Karpas-422 (cell line): ENCODE measurements around the gene PTPRK. TPM values are rescaled to one million over a fixed set of nuclear protein-coding genes. Genes with fewer than 3 reads are reported as not detected.

Experiments used
- DNase-seq: peaks from one replicate; pipeline ENCODE4 v3.0.0-alpha.2; 2015
- H2AFZ ChIP-seq: fragments of 200-600 bp; sonication (generic); 2 replicates; pipeline ENCODE4 v1.6.1; 2014; ENCODE audit warnings: antibody characterized with exemption, low read length, mixed read lengths
- H3K27ac ChIP-seq: fragments of 200-600 bp; sonication (generic); 2 replicates; pipeline ENCODE4 v1.5.1; 2014; ENCODE audit warnings: mild to moderate bottlenecking, low read length, moderate library complexity
- H3K27me3 ChIP-seq: fragments of 200-600 bp; sonication (generic); 2 replicates; pipeline ENCODE4 v1.6.1; 2014; ENCODE audit warnings: low read length, mixed read lengths
- H3K36me3 ChIP-seq: fragments of 200-600 bp; sonication (generic); 2 replicates; pipeline ENCODE4 v1.6.1; 2014; ENCODE audit warnings: low read length, mixed read lengths; ENCODE audit not compliant: insufficient read depth
- H3K4me1 ChIP-seq: fragments of 200-600 bp; sonication (generic); 2 replicates; pipeline ENCODE4 v1.6.1; 2014; ENCODE audit warnings: mild to moderate bottlenecking, low read length, mixed read lengths
- H3K4me2 ChIP-seq: fragments of 200-600 bp; sonication (generic); 2 replicates; pipeline ENCODE4 v1.6.1; 2014; ENCODE audit warnings: low read length, low read depth, mild to moderate bottlenecking; ENCODE audit not compliant: poor library complexity, severe bottlenecking
- H3K4me3 ChIP-seq: fragments of 200-600 bp; sonication (generic); 2 replicates; pipeline ENCODE4 v1.5.1; 2014; ENCODE audit warnings: mild to moderate bottlenecking, antibody characterized with exemption, low read length, mixed read lengths
- H3K79me2 ChIP-seq: fragments of 200-600 bp; sonication (generic); 2 replicates; pipeline ENCODE4 v1.6.1; 2014; ENCODE audit warnings: mild to moderate bottlenecking, low read length, mixed read lengths
- H3K9ac ChIP-seq: fragments of 200-600 bp; sonication (generic); 2 replicates; pipeline ENCODE4 v1.6.0; 2014; ENCODE audit warnings: low read length
- H3K9me2 ChIP-seq: fragments of 200-600 bp; sonication (generic), shearing (Covaris generic); replicated peaks from 2 replicates; pipeline ENCODE4 v1.6.0; 2014; ENCODE audit warnings: mild to moderate bottlenecking, low read length, moderate library complexity; ENCODE audit not compliant: insufficient read depth
- H3K9me3 ChIP-seq: fragments of 300-700, 200-600 bp; sonication (generic); 2 replicates; pipeline ENCODE4 v1.6.1; 2014; ENCODE audit warnings: low read length, mixed read lengths
- H4K20me1 ChIP-seq: fragments of 200-600 bp; sonication (generic); 2 replicates; pipeline ENCODE4 v1.6.1; 2014; ENCODE audit warnings: mild to moderate bottlenecking, antibody characterized with exemption, low read length, low read depth; ENCODE audit not compliant: insufficient read depth
- total RNA-seq: library from RNA; depleted of rRNA; stranded (reverse); fragments of >200 nt; shearing (Covaris generic); gene quantifications from 2 replicates; pipeline ENCODE4 v1.2.3, GENCODE V29; 2014; ENCODE audit warnings: low replicate concordance

Gene PTPRK
- total RNA-seq, 1 experiment from 2014 or later = 0.04 TPM

GRCh38 chr6:128186729-128187128, 333.7 kb downstream of the PTPRK start:
- no peak overlapping the region for H3K4me2 ChIP-seq
- H3K9me2 ChIP-seq = no peaks in the 10 kb centered on the region
- H3K36me3 ChIP-seq = no peaks in the 10 kb centered on the region
- H3K27me3 ChIP-seq = no peaks in the 10 kb centered on the region
- H3K9ac ChIP-seq = no peak overlapping the region
- H4K20me1 ChIP-seq = no peaks in the 10 kb centered on the region
- no peak overlapping the region for H3K27ac ChIP-seq
- H3K79me2 ChIP-seq = no peaks in the 10 kb centered on the region
- H3K4me1 ChIP-seq = no peaks in the 10 kb centered on the region
- no peak overlapping the region for H2AFZ ChIP-seq
- no peak overlapping the region for H3K4me3 ChIP-seq
- DNase-seq = no peak
- H3K9me3 ChIP-seq = no peaks in the 10 kb centered on the region

DNA sequence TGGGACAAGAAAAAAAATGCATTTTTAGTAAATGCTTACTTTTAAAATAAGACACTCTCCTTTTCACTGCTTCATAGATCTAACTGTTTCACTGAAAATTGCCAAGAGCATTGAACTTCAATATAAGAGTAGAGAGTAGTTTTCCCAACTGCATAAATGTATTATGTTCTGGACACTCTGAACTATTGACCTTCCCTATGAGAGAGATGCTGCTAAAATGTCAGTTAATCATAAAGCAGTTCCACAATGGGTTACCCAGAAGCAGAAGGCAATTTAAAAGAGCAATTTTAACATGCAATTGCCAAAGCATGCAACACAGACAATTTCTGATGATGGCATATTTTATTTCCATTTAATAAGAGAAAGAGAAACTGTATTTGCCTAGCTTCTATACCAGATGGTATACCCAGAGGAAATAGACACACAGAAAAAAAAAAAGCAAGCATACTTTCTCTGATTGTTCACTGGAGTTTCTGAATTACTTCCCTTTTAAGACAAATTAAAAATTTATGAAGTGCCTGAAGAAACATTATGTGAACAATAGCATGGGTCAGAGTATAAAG, 340.4 kb downstream of the PTPRK start:
- H2AFZ ChIP-seq = no peak overlapping the region
- H3K36me3 ChIP-seq = no peaks in the 10 kb centered on the region
- peaks cover 10% of the 10 kb centered on the region for H3K9me3 ChIP-seq
- no peak overlapping the region for H3K4me2 ChIP-seq
- DNase-seq = no peak
- no peak overlapping the region for H3K27ac ChIP-seq
- H3K9ac ChIP-seq = no peak overlapping the region
- no peaks in the 10 kb centered on the region for H3K79me2 ChIP-seq
- H3K27me3 ChIP-seq = no peaks in the 10 kb centered on the region
- H4K20me1 ChIP-seq = no peaks in the 10 kb centered on the region
- H3K9me2 ChIP-seq = no peaks in the 10 kb centered on the region
- no peak overlapping the region; the same call in 1 of the 2 replicates for H3K4me3 ChIP-seq
- no peaks in the 10 kb centered on the region for H3K4me1 ChIP-seq

- no peak overlapping the region for H3K4me3 ChIP-seq
- H3K79me2 ChIP-seq = no peaks in the 10 kb centered on the region
- H3K9ac ChIP-seq = no peak overlapping the region
- no peaks in the 10 kb centered on the region for H3K27me3 ChIP-seq
- peaks cover 6% of the 10 kb centered on the region for H3K9me3 ChIP-seq
- H3K36me3 ChIP-seq = no peaks in the 10 kb centered on the region
- no peaks in the 10 kb centered on the region for H3K4me1 ChIP-seq
- no peaks in the 10 kb centered on the region for H3K9me2 ChIP-seq
- H2AFZ ChIP-seq = no peak overlapping the region
- H3K4me2 ChIP-seq = no peak overlapping the region
- H4K20me1 ChIP-seq = no peaks in the 10 kb centered on the region
- H3K27ac ChIP-seq = no peak overlapping the region
- DNase-seq = no peak
These were observed 345.7 kb downstream of the PTPRK start for GRCh38 chr6:128174724-128175123.

DNA sequence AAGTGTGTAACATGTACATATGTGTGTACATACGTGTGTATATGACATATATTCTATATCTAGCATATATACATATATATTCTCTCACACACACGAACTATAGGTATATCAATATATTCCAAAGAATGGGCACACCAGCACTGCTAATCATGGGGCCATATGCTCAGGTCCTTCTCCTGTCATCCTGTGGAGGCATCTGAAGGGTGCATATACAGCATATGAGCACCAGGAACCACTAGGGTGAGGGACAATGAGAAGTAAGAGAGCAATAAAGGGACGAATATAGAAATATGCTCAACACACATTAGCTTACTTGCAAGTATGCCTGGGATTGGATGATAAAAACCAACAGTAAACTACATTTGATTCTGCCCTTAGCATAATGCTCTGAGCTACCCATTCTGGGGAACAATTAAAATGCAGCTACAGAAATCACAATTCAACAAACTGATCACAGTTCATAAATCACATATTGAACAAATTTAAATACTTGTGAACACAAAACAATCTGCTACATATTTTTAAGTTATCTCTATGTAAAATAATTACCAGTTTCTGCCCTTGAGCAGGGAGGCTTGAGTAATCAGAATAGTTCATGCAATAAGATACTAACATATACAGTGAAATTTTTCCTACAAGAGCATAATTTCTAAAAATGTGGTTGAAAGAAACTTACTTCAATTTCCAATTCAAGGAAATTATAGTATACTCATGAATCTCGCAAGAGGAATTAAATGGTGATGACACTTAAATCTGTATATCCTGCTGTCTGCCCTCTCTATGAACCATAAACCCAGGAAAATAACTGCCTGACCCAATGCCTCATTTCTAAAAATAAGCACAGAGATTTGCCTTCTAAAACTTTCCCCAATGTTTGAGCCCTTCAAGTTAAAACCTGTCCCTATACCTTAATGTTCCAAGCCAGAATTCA, 347.4 kb downstream of the PTPRK start:
- DNase-seq = no peak
- no peaks in the 10 kb centered on the region for H3K9me2 ChIP-seq
- H4K20me1 ChIP-seq = no peaks in the 10 kb centered on the region
- H3K79me2 ChIP-seq = no peaks in the 10 kb centered on the region
- no peaks in the 10 kb centered on the region for H3K36me3 ChIP-seq
- no peak overlapping the region for H3K4me2 ChIP-seq
- peaks cover 2% of the 10 kb centered on the region; the same call in 1 of the 2 replicates for H3K9me3 ChIP-seq
- no peak overlapping the region for H3K27ac ChIP-seq
- no peak overlapping the region for H2AFZ ChIP-seq
- no peak overlapping the region for H3K4me3 ChIP-seq
- no peaks in the 10 kb centered on the region for H3K4me1 ChIP-seq
- no peak overlapping the region for H3K9ac ChIP-seq
- H3K27me3 ChIP-seq = no peaks in the 10 kb centered on the region

GRCh38 chr6:128172081-128172480, 348.3 kb downstream of the PTPRK start:
- Histone ChIP-seq H3K27me3 (no peaks in the 10 kb centered on the region), H3K79me2 (no peaks in the 10 kb centered on the region), H3K27ac (no peak overlapping the region), H3K4me3 (no peak overlapping the region), H3K9me3 (peaks cover 2% of the 10 kb centered on the region; the same call in 1 of the 2 replicates), H3K36me3 (no peaks in the 10 kb centered on the region), H3K4me2 (no peak overlapping the region), H4K20me1 (no peaks in the 10 kb centered on the region), H3K4me1 (no peaks in the 10 kb centered on the region), H3K9me2 (no peaks in the 10 kb centered on the region), H2AFZ (no peak overlapping the region), H3K9ac (no peak overlapping the region)
- DNase-seq = no peak

- H3K9ac ChIP-seq = no peak overlapping the region
- H3K9me2 ChIP-seq = no peaks in the 10 kb centered on the region
- no peaks in the 10 kb centered on the region; the same call in none of the 2 replicates for H3K9me3 ChIP-seq
- no peak overlapping the region for H3K4me2 ChIP-seq
- no peak overlapping the region for H2AFZ ChIP-seq
- H3K79me2 ChIP-seq = no peaks in the 10 kb centered on the region
- H3K27ac ChIP-seq = no peak overlapping the region
- no peaks in the 10 kb centered on the region for H3K27me3 ChIP-seq
- H3K4me3 ChIP-seq = no peak overlapping the region
- no peaks in the 10 kb centered on the region for H4K20me1 ChIP-seq
- H3K36me3 ChIP-seq = no peaks in the 10 kb centered on the region
- no peaks in the 10 kb centered on the region for H3K4me1 ChIP-seq
- no peak for DNase-seq
These were observed 349.2 kb downstream of the PTPRK start for GRCh38 chr6:128171182-128171581.

DNA sequence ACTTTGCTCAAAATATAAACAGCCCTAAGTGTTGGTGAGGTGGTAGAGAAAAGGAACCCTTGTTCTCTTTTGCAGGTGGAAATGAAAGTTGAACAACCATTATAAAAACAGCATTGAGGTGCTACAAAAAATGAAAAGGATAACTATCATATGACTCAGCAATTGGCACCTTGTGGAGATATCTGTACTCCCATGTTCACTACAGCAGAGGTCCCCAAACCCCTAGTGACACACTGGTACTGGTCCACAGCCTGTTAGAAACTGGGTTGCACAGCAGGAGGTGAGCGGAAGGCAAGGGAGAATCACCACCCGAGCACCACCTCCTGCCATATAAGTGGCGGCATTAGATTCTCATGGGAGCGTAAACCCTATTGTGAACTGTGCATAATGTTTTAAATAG, 352.2 kb downstream of the PTPRK start:
- no peak overlapping the region for H3K4me2 ChIP-seq
- no peak overlapping the region for H2AFZ ChIP-seq
- no peaks in the 10 kb centered on the region; the same call in 1 of the 2 replicates for H3K9me3 ChIP-seq
- no peak overlapping the region for H3K27ac ChIP-seq
- no peak overlapping the region for H3K9ac ChIP-seq
- H3K4me1 ChIP-seq = no peaks in the 10 kb centered on the region
- no peaks in the 10 kb centered on the region for H3K79me2 ChIP-seq
- H3K9me2 ChIP-seq = no peaks in the 10 kb centered on the region
- no peaks in the 10 kb centered on the region for H3K27me3 ChIP-seq
- H3K4me3 ChIP-seq = no peak overlapping the region
- H4K20me1 ChIP-seq = no peaks in the 10 kb centered on the region
- no peaks in the 10 kb centered on the region for H3K36me3 ChIP-seq
- DNase-seq = no peak

DNA sequence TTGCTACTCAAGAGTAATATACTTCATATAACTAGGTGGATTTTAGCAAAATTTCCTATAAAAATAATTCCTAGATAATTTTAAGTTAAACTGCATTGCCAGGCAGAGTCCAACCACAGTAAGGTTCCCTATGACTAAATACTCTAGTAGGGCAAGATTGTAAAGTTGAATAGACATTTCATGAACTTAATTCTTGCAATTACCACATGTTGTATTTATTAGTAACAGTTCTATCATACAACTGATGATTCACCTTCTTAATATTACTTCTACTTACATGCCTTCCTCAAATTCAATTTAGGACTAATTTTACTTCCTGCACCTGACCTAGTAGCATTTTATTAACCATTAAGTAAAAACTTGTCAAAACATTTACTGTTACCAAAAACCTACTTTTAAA, 352.8 kb downstream of the PTPRK start:
- no peaks in the 10 kb centered on the region; the same call in 1 of the 2 replicates for H3K9me3 ChIP-seq
- no peak overlapping the region for H3K4me2 ChIP-seq
- no peak overlapping the region for H3K4me3 ChIP-seq
- no peaks in the 10 kb centered on the region for H4K20me1 ChIP-seq
- no peak overlapping the region for H2AFZ ChIP-seq
- no peak overlapping the region for H3K27ac ChIP-seq
- no peaks in the 10 kb centered on the region for H3K79me2 ChIP-seq
- H3K9ac ChIP-seq = no peak overlapping the region
- no peaks in the 10 kb centered on the region for H3K9me2 ChIP-seq
- no peak for DNase-seq
- H3K27me3 ChIP-seq = no peaks in the 10 kb centered on the region
- H3K4me1 ChIP-seq = no peaks in the 10 kb centered on the region
- H3K36me3 ChIP-seq = no peaks in the 10 kb centered on the region
